Dedifferentiated amniotic fluid mesenchymal stem cell (primary cell): ENCODE results near the gene IGSF21.
"Not testable (repeated sequence)": the region's sequence is repeated elsewhere in the genome, so short reads cannot be mapped to it uniquely, and the experiment has no call there.

Experiments
- DNase-seq: peaks from one replicate; pipeline ENCODE4 v3.0.0-alpha.2; 2016; ENCODE audit errors: extremely low spot score

The IGSF21 gene

DNA sequence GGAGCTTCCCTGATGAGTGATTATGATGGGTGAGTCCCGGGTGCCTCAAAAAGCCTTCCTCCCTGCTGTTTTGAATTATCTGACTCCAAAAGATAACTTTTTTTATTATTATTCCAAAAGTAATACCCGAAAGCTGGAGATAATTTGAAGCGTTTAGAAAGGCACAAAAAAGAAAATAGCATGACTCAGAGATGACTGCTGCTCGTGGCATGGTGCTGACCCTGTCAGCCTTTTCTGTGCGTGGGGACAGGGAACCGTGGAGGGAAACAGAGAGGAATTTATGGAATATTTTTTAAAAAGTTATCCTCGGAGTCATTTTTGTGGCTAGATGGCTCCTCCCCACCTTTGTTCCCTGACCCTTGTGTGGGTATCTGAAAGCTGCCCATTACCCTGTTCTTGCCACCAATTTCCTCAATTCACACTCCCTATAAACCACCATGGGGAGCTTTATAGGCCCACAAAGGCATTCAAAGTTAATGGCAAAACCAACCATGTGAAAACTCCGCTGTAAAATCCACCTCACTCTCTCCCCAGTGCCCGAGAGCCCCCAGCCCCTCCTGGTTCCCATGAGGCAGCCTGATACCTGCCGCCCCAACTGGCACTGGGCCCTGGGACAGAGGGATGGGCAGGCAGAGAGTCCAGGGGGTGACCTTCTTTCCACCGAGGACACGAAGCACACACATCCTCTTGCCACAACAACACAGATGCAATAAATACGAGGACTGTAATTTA is 37.5 kb downstream of the IGSF21 start:
- no peak for DNase-seq

DNA sequence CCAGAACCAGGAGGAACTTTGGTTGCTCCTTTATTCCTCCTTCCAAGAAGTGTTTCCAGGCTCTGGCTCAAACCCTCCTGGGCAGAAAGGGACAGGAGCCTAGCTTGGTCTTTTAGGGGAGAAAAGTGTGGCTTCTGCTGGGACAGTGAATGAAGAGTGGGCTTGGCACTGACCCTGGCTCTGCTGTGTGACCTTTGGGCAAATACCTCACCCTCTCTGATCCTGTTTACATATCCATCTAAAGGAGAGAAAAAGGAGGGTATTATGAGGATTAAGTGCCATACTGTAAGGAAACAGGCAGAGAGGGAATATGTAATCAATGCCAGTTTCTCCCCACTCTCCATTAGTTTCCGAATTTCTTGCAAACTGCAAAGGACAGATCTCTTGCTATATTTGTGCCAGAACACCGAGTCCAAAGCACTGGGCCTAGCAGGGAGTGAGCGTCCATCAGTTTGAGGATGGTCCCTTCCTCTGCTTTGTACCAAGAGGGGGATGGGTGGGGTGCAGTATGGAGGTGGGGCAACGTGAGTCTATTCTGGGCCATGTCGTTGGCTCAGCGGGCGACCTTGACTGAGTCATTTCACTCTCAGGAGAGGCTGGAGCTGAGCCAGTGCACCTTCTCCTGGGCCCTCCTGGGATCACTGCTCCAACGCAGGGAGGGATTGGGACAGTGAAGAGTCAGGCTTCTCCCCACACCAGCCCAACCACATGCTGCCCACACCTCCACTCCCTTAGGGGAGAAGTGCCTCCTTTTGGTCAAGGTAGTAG is 38.4 kb downstream of the IGSF21 start:
- no peak for DNase-seq

DNA sequence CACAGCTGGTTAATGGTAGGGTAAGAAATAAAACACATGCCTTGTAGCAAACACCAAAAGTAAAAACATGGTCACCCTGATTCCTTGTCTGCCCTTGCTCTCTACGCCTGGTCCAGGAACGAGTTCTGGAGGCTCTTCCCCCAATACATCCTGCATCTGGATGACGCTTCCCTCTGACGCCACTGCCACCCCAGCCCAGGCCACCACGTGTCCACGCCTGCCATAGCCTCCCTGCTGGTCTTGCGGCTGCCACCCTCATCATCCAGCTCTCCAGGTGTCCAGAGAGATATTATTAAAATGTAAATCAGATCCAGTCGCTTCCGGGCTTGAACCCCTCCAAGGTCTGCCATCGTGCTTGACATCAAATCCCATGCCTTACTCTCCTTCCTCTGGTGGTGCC is 39.3 kb downstream of the IGSF21 start:
- DNase-seq = no peak

DNA sequence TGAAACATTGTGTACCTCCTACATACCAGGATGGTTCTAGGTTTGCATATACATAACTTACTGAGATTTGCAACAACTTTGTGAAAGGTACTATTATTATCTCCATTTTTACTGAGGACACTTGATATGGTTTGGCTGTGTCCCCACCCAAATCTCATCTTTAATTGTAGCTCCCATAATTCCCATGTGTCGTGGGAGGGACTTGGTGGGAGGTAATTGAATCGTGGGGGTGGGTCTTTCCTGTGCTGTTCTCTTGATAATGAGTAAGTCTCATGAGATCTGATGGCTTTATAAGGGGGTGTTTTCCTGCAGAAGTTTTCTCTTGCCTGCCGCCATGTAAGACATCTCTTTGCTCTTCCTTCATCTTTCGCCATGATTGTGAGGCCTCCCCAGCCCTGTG is 40.1 kb downstream of the IGSF21 start:
- no peak for DNase-seq

DNA sequence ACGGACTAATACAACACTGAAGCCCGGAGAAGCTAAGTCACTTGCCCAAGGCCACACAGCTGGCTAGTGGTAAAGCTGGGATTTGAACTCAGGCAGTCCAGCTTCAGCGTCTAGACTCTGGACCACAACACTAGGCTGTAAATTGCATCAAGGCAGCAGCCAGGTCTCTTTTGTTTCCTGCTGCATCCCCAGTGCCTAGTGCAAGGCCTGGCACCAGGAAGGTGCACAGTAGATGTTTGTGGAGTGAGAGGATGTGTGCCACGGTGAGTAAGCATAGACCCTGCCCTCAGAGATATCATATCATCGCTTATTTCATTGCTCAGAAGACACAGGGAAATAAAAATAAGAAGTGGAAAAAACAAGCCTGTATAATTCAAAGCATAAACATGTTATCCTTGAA is 40.9 kb downstream of the IGSF21 start:
- DNase-seq = no peak

DNA sequence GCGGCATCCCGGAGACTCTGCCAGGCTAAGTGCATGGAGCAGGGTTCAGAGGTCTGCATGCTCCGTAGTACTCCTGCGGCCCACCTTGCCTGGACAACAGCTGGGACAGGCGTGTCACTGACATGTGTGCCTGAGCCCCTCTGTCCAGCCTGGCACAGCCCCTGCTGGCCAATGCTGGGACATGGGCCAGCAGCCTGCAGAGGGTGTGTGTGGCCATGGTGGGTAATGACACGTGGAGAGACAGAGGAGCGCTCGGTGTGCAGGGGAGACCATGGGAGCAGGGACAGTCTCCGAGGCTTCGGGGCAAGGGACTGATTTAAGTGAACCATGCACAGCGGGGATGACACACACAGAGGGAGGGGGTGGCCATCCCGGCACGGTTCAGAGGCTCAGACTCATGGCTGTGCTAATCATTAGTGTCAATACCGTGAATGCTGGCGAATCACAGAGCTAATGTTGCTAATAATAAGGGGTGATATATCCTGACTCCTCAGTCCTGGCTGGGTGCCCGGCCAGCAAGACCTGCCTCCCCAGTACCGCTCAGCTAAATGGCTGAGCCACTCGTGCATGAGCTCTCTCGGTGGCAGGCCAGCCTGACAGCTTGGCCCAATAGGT is 41.5 kb downstream of the IGSF21 start:
- DNase-seq = no peak

DNA sequence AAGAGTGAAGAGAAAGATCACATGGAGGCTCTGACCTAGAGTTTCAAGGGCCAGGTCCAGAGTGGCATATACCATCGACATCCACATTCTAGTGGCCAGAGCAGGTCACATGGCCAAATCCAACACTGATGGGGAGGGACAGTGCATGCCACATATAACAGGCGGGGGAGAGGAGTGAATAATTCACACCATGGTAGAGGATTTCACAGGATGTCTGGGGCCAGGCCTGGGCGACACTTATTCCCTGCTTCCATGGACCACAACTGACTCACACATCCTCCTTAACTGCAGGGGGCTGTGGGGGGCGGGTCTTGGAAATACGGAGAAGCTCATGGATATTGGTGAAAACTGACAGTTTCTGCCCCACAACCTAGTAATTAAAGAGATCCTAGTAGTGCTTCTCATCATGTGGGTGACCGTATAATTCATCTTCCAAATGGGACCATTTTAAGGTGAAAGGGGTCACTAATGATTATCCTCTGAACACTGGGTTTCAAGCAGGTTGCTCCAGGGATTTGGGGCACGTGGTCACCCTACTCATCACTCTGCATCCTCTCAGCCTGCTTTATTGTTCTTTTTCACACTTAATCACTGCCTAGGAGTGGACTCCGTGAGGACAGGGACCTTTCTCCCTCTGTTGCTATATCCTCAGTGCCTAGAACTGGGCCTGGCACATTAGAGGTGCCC is 44.0 kb downstream of the IGSF21 start:
- DNase-seq = no peak

DNA sequence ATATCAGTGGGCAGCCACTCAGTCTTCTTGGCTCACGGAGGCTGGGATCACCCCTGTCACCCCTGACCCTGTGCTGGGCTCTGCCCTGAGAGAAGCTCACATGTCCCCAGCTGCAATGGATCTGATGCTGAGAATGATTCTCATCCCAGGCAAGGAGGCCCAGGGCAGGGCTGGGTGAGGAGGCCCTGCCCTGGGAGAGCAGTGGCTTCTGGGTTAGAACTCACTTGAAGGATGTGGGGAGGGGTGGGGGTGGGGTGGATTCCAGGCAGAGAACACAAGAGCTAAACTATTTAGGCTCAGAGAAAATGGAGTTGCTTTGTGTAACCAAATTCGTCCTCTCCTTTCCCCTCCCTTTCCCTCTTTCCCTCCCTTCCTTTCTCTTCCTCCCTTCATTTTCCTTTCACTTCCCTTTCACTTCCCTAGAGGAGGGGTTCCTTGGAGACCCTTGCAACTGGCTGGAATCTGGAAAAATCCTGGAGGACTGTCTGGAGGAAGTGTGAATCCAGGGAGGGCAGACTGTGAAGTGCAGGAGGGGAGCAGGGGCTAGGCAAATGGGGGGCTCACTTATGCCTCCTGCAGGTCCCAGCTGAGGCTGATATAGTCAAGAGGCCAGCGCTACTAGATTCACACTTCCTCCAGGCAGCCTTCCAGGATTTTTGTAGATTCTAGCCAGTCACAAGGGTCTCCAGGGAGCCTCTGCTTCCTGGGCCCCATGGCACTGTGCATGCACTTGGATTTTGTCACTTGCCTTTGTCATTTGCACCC is 47.0 kb downstream of the IGSF21 start:
- DNase-seq = no peak

DNA sequence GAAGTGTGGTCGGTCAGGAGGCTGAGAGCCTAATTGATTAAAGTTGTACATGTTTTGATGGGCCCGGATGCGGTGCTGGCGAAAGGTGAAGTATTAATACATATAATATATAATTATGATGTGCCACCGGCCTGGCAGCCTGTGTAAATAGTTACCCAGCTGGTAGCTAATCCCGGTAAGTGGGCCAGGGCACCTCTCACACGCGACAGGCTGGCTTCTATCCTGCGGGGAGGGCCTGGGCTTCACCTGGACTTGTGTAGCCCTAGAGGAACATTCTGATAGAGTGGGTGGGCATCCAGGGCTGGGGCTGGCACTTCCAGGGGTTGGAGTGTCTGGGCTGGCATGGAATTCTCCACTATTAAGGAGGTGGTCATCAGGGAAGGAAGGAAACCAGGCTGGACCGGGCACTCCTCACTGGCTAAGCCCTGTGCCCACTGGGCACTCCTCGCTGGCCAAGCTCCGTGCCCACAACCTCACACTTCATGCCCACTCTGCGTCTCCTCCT is 48.3 kb downstream of the IGSF21 start:
- DNase-seq = no peak

DNA sequence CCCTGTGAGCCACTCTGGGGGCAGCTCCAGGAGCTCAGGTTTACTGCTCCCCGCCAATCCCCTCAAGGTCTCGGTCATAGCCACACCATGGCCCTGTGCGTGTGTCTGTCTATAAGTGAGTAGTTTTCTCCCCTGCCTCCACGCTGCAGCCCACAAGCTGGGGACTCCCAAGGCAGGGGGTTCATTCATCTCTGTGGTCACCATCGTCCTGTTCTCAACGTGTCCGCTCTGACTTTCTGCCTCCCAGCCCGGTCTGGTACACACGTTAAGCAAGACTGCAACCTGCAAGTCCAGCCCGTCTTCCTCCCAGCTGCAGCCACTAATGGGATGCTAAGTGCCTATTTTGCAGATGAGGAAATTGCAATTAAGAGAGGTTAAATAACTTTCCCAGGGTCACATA is 49.8 kb downstream of the IGSF21 start:
- no peak for DNase-seq

DNA sequence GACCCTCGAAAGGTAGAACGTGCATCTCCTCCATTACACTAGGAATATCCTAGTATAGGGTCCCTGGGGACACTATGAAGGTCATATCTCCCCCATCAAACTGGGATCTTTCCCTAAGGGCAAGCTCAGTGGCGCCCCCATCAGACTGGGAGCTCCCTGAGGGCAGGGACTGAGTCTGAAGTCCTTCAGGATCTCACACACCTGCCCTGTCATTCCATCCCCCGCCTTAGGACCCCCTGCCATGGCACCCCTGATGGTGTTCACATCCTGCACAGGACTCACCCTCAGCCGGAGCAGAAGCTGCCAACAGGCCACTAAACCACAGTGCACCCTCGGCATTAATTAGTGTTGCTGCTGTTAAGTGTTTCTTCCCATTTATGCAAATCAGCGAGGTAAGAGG is 50.4 kb downstream of the IGSF21 start:
- no peak for DNase-seq

DNA sequence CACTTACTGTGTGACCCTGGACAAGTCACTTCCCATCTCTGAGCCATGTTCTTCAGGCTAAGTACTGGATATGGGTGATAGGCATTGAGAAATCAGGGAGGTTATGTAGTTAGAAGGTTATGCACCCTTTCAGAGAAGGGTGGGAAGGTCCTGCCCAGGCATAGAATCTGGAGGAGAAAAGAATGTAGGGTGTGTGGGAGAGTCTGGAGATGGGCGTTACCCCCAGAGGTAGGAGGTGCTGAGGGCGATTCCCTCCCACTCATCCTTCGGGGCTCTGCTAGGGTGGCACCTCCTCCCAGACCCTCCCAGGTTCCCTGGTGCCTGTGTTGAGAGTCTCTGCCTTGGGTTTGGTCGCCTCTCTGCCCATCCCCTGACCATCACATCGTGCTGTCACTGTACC is 51.1 kb downstream of the IGSF21 start:
- no peak for DNase-seq

DNA sequence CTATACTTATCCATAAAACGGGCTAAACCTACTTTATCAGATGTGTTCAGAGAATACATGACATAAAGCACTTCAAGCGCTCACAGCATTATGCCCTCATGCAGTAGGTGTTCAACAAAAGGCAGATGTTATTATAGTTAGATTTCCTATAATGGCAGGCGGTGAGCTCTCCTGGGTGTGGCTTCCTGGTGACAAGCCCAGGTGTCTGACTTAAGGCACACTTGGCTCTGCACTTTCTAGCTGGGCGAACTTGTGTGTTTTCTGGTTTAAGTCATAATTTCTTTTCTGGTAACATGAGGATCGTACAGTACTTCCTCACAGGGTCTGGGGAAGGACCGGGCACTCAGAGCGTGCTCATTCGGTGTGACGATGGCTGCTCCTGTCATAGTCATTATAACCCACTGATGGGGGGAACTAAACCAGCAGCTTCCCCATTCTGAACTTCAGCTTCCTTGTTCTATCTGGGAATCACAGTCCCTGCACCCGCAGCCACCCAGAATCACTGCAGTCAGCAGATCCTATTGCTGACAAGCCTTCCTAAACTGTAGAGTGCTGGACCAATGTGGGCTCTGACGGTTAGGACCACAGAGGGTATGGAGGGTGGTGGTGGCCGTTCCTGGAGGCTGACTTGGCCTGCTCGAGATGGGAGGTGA is 52.8 kb downstream of the IGSF21 start:
- no peak for DNase-seq

DNA sequence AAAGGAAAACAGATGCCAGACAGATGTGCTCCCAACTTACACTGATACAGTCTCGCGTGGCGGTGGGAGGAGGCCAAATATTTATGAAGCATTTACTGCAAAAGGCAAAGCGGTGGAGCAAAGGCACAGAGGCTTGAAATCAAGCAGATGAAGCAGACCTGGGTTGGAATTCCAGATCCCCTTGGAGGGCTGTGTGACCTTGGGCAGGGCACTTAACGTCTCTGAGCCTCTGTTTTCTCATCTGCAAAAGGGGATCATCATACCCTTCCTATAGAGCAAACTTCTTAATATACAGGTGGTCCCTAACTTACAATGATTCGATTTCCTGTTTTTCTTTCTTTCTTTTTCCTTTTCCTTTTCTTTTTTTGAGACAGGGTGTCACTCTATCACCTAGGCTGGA is 54.1 kb downstream of the IGSF21 start:
- no peak for DNase-seq

DNA sequence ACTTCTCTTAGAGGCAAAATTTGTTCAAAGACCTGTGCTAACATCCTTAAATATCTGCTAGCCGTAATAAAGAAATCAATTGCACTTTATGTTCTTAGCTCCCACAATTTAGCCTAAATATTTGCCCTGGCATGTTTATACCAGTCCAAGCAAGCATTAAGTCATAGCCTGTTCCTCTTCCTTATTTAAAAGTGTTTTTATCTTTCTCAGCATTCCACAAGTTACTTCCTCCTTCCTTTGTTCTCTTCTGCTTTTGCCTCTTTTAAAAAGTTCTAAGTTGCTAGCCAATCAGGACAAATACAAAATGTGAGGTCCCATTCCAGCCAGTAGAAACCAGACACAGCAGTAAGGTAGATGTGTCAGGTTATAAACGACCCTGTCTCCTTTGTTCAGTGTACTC is 58.0 kb downstream of the IGSF21 start:
- DNase-seq = not testable (repeated sequence)

DNA sequence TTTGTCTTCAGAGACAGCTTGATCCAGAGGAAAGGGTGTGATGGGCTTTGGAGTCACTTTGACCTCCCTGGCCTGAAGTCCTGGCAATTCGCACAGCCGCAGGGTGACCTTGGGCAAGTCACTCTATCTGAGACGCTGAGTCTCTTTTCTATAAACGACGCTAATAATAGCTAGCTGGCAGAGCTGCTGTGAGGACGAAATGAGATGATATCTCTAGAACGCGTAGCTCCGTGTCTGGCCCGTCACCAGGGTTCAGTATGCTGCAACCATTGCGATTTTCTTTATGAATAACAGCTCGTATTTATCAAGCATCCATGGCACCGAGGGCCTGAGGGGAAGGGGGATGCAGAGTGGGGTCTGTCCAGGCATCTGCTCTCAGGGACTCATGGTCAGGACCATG is 58.7 kb downstream of the IGSF21 start:
- no peak for DNase-seq

DNA sequence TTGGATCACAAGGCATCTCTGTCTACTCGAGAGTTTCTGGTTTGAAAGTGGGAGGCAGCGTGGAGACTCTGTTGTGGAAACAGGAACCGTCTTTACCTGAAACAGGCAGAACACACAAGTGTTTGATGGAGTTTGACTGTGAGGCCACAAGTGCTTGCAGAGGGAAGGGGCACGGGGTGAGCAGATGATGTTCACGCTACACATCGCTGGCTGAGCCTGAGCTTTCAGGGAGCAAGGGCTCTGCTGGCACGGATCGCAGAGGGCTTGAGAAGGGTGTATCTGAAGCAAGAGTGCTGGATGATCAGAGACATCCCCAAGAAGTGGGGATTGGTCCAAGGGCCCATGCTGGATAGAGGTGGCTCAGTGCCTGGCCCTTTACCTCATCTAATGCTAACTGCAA is 59.3 kb downstream of the IGSF21 start:
- no peak for DNase-seq

DNA sequence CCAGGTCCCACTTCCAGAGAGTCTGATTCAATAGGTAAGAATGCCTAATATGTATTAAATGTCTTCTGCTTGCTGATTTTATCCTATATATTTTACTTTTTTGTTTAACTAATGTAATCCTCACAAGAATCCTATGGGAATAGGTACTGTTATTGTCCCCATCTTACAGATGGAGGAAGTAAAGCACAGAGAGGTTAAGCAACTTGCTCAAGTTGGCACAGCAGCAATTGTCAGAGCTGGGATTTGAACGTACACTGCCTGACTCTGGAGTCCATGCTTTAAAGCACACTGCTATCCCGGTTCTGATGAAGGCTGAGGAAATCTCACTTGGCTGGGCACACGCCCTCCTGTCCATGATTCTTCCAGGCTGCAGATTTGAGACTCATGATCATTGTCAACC is 62.8 kb downstream of the IGSF21 start:
- no peak for DNase-seq

DNA sequence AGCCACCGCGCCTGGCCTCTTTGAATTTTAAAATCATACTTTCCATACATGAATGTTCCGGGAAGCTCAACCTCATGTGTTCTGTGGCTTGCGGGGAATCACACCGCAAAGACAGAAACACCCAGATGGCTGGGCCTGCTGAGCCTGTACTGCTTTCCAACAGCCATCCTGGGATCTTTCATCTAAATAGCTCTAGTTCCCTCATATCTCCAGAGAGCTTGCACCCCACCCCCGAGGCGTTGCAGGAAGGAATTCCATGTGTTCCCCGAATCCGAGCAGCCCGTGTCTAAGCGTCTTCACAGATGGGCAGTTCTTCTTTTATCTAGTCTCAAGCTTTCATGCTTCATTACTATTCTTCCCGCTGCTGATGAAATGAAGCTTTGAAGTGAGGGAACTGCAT is 66.4 kb downstream of the IGSF21 start:
- DNase-seq = no peak

DNA sequence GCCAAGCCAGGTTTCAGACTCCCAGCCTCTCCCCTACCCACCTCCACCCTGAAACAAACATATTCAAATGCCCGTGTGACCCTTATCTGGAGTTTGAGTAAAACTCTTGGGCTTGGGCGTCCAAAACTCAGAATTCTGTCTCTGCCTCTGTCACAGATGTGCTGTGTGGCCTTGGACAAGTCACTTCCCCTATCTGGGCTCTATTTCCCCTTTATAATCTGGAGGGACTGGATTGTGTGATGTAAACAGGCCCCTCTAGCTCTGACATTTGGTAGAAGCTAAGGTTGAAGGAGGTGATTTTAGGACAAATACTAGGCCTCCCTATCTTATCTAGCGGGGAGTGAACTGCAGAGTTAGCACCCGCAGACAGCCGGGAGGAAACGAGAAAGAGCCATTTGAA is 67.5 kb downstream of the IGSF21 start:
- no peak for DNase-seq
